HG02610 (cell line): ENCODE results near the gene TRIM60.
"Not testable (repeated sequence)": the region's sequence is repeated elsewhere in the genome, so short reads cannot be mapped to it uniquely, and the experiment has no call there.

Experiments
- ATAC-seq: cut with Tn5 transposase; IDR thresholded peaks from one replicate; pipeline ENCODE4 v1.9.1; 2021; ENCODE audit warnings: mild to moderate bottlenecking, moderate library complexity; ENCODE audit not compliant: unreplicated experiment

TRIM60 gene

GRCh38 chr4:165052627-165053026, 20.8 kb downstream of the TRIM60 start:
- ATAC-seq: no peak

- no peak for ATAC-seq
Measured at GRCh38 chr4:165053645-165054044, 21.8 kb downstream of the TRIM60 start, which contains the start of gene TRIM75. Gene TRIM75 (plus strand): TSS chr4:165053866. CDS start chr4:165059148, 5,282 bp downstream.

GRCh38 chr4:165055601-165056000, 23.8 kb downstream of the TRIM60 start:
- no peak for ATAC-seq

- ATAC-seq: no peak
Measured at GRCh38 chr4:165058666-165059065, 26.9 kb downstream of the TRIM60 start.

GRCh38 chr4:165059386-165059785, 27.6 kb downstream of the TRIM60 start:
- ATAC-seq: no peak

- no peak for ATAC-seq
Measured at GRCh38 chr4:165060938-165061337, 29.1 kb downstream of the TRIM60 start.

- no peak for ATAC-seq
Measured at GRCh38 chr4:165070560-165070959, 38.8 kb downstream of the TRIM60 start.

GRCh38 chr4:165073346-165073745, 41.5 kb downstream of the TRIM60 start:
- ATAC-seq: not testable (repeated sequence)

- no peak for ATAC-seq
Measured at GRCh38 chr4:165077034-165077578, 45.3 kb downstream of the TRIM60 start.

GRCh38 chr4:165079476-165079875, 47.7 kb downstream of the TRIM60 start:
- no peak for ATAC-seq

GRCh38 chr4:165084787-165085186, 53.0 kb downstream of the TRIM60 start:
- not testable (repeated sequence) for ATAC-seq

GRCh38 chr4:165085946-165086345, 54.1 kb downstream of the TRIM60 start:
- ATAC-seq: no peak

- ATAC-seq: no peak
Measured at GRCh38 chr4:165088366-165088765, 56.6 kb downstream of the TRIM60 start.
